DMS114 treated with DMSO at 0.1 percent for 48 hours (cell line): Measurements from ENCODE around the gene ATP10A.
"Not testable (repeated sequence)": the region's sequence is repeated elsewhere in the genome, so short reads cannot be mapped to it uniquely, and the experiment has no call there.

Experiments
- DNase-seq: peaks from one replicate; lab custom pipeline; 2025; ENCODE audit not compliant: unreplicated experiment; lab: John Stamatoyannopoulos, UW

ATP10A gene

GRCh38 chr15:25884370-25884769, 21.2 kb upstream of the ATP10A start:
- DNase-seq: no peak

GRCh38 chr15:25883463-25884259, 20.5 kb upstream of the ATP10A start:
- DNase-seq: no peak

- DNase-seq: no peak
Measured at GRCh38 chr15:25882466-25882865, 19.3 kb upstream of the ATP10A start.

- not testable (repeated sequence) for DNase-seq
Measured at GRCh38 chr15:25880877-25881276, 17.8 kb upstream of the ATP10A start.

- no peak for DNase-seq
Measured at GRCh38 chr15:25880411-25880810, 17.3 kb upstream of the ATP10A start.

- DNase-seq: no peak
Measured at GRCh38 chr15:25879438-25879837, 16.3 kb upstream of the ATP10A start.

GRCh38 chr15:25877681-25878080, 14.6 kb upstream of the ATP10A start:
- no peak for DNase-seq

- no peak for DNase-seq
Measured at GRCh38 chr15:25876231-25877140, 13.4 kb upstream of the ATP10A start.

- no peak for DNase-seq
Measured at GRCh38 chr15:25875566-25875965, 12.4 kb upstream of the ATP10A start.

GRCh38 chr15:25874379-25874778, 11.3 kb upstream of the ATP10A start:
- DNase-seq: no peak

GRCh38 chr15:25871403-25871802, 8.3 kb upstream of the ATP10A start:
- no peak for DNase-seq

- DNase-seq: no peak
Measured at GRCh38 chr15:25870938-25871337, 7.8 kb upstream of the ATP10A start.

- no peak for DNase-seq
Measured at GRCh38 chr15:25869701-25870100, 6.6 kb upstream of the ATP10A start.

GRCh38 chr15:25866874-25867273, 3.7 kb upstream of the ATP10A start:
- no peak for DNase-seq

GRCh38 chr15:25866251-25866650, 3.1 kb upstream of the ATP10A start:
- no peak for DNase-seq

- no peak for DNase-seq
Measured at GRCh38 chr15:25864966-25865365, 1.8 kb upstream of the ATP10A start.

- DNase-seq: no peak
Measured at GRCh38 chr15:25863968-25864580, 947 bp upstream of the ATP10A start.

GRCh38 chr15:25862472-25863110, 536 bp downstream of the ATP10A start:
- DNase-seq: no peak

GRCh38 chr15:25862071-25862471, 1.1 kb downstream of the ATP10A start:
- no peak for DNase-seq

- DNase-seq: no peak
Measured at GRCh38 chr15:25860885-25861866, 2.0 kb downstream of the ATP10A start.
